Endometrial microvascular endothelial cells (primary cell): ENCODE data around the gene MYEF2. TPM values are rescaled to one million over a fixed set of nuclear protein-coding genes. Genes with fewer than 3 reads are reported as not detected.

Experiments used
- in situ Hi-C: cut with HindIII; loops from 2 replicates; pipeline ENCODE4 v1.10.0; 2017; ENCODE audit warnings: low sequenced_read_pairs, low pct_unique_long_range_greater_than_20kb; ENCODE audit errors: inconsistent ontology term
- total RNA-seq: library from RNA; depleted of rRNA; stranded (reverse); fragments of >200 nt; gene quantifications from one replicate; pipeline ENCODE4 v1.2.3, GENCODE V29; 2015; ENCODE audit errors: inconsistent ontology term

MYEF2 gene
- total RNA-seq, 1 donor from 2014 or later = 12.0 TPM

DNA sequence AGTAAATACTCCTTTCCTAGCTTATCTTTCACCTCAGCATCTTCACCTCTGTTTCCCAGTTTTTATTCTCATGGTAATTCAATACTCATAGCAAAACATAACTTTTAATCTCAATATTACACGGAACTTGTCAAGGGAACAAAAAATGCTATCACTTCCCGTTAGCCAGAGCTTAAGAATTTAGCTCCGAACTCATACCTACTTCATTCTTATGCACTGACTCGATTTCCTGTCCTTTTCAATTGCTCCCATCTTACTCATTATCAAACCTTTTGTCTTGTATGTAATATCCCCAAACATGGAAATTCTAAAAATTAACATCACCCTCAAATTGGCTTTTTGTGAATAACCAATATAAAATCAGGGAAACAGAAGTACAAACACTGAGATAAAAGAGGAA, 28.2 kb downstream of the MYEF2 start:
- in situ Hi-C loops = no loop called here

DNA sequence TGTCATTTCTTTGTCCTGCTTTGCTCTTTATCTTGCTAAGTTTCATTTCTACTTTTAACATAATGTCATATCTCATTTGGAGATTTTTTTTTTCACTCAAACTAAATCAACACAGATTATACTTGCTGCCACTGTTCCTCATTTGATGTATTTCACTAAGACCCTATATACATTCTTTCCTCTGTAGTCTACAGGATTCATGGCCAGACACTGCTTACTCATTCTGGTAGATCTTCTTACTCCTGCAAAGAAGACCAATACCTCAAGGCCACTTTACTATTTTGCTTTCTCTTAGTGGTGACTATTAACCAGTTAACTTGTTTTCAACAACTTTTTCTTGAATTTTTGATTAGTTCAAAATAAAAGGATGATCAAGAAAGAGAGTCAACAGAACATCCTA, 30.7 kb downstream of the MYEF2 start:
- in situ Hi-C loops = no loop called here

DNA sequence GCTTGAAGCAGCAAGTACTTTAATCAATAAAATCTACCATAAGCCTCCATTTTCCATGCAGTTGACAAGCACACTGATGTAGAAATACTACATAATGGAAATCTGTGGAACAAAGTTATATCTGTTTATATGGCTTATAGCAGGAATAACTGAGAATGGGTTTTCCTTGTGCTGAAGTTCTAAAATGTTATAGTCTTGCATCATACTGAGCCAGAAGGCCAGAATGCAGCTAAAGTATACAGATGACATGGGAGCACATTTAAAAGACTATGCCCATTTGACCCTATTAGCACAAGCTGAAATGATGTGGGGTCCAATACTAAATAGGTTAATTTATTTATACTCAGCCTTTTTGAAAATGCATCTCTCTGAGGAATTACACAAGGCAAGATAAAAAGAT, 32.2 kb downstream of the MYEF2 start:
- in situ Hi-C loops = no loop called here

DNA sequence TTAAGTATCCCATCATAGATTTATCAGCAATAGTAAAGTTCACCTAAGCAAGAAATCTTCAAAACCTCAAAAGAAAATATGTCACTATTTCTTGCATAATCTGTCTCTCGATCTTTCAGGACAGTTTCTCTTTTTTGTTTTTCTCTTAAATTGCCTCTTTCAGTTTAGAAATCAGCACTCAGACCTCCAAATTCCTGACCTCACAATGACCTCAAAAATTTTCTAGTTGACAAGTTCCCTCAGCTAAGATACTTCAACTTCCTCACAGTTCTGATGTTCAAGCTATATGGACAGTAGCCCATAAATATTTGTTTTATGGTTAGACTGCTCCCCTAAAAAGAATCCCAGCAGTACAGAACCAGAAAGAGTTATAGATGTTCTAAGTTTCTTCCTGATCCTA, 33.2 kb downstream of the MYEF2 start:
- in situ Hi-C loops = no loop called here

DNA sequence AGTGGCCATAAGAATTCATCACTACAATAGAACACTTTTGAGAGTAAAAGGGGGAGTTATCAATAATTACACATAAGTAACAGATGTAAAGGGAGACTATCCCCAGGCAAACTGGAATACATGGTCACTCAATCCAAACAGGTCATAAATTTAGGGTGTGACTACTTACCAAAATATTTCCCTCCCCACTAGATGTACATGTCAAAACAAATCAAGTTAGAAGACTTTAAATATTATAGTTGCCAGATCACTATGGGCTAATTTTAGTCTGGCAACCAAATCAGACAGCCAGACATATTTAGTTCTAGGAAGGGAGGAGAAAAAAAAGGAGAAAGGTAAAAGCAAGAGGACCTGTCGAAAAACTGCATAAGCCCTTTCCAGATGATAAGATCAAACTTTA, 34.2 kb downstream of the MYEF2 start:
- in situ Hi-C loops = no loop called here

DNA sequence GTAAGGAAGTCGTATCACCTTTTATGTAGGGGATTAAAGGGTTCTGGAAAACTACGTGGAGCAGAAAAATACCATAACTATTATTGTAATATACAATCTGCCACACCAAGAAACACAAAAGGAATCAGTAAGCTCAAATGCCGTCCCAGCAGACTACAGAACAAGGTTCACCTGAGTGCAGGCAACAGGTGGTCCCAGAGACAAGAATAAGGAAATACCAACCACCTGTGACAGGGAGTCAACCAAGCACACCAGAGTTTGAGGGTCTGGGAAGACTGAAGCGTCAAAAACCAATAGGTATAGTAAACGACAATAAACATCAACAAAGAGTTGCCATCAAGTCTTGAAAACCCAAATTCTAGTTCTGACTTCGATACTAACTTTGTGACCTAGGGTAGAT, 45.2 kb downstream of the MYEF2 start:
- in situ Hi-C loops = no loop called here

DNA sequence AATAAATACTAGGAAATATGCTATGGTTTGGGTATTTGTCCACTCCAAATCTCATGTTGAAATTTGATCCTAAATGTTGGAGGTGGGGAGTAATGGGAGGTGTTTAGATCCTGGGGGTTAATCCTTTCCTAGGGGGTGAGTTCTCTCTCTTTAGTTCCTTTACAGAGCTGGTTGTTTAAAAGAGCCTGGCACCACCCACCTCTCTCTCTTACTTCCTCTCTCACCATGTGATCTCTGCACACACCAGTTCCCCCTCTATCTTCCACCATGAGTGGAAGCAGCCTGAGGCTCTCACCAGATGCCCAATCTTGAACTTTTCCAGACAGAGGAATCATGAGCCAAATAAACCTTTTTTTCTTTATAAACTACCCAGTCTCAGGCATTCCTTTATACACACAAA, 46.8 kb downstream of the MYEF2 start:
- in situ Hi-C loops = no loop called here

DNA sequence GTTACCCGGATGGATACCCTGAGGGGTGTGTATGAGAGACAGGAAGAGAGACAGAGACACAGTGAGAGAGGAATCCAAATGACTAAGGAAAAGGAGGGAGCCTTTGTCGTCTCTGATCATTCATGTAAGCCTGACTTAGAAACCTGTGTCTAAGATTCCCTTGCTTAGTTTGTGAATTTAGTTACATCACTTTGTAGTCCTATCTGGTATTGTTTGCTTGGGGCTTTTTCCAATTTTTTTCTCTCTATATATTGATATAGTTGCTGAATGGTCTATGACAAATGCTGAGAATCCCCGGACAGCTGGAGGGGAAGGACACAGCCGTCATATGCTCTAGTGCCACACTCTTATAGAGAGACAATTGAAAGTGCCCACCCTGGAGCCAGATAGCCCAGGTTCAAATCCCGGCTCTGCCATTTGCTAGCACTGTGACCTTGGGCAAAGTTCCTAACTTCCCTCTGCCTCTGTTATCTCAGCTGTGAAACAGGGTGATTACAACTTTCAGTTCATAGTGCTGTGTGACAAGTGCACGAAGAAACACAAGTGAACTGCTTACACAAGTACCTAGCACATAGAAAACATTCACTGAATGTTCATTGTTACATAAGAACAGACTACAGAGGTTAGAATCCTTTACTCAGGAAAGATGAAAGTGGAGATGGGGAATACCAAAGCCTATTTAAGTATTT, 51.3 kb downstream of the MYEF2 start:
- in situ Hi-C loops = no loop called here

DNA sequence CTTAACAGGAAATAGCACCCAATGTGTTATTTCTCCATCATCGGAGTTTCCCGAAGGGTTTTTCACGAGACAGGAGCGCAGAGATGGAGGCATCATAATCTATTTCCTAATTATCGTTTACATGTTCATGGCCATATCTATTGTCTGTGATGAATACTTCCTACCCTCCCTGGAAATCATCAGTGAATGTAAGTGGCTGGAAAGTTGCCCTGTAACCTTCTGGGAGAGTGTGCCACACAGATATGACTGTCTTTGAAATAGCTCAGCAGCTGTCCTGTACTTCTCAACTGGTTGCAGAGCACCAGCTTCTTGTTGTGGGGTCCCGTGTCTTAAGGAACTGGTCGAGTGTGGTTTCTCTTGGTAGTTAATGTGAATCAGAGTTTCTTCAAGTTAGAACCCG, 56.2 kb downstream of the MYEF2 start:
- in situ Hi-C loops = no loop called here

DNA sequence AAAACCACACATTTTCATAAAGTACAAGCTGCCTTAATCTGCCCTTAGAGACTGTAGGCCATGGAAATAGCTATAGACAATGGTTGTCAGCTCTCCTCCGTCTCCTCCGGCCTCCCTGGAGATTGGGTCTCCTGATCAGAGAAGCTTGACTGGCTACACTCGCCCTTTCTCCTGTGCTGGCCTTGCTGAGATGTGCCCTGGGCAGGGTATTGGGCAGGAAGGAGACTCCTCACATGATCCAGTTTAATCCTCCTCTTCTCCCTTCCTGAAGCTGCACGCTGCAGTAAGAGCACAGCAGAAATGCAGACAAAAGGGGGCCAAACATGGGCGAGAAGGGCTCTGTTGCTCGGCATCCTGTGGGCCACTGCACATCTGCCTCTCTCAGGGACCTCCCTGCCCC, 57.4 kb downstream of the MYEF2 start, which contains the start of gene SLC24A5:
Gene SLC24A5 (plus strand): TSS at position 246 of the 400 bp plus-strand sequence. CDS start 55 bp downstream, at position 301.
- in situ Hi-C loops = no loop called here

DNA sequence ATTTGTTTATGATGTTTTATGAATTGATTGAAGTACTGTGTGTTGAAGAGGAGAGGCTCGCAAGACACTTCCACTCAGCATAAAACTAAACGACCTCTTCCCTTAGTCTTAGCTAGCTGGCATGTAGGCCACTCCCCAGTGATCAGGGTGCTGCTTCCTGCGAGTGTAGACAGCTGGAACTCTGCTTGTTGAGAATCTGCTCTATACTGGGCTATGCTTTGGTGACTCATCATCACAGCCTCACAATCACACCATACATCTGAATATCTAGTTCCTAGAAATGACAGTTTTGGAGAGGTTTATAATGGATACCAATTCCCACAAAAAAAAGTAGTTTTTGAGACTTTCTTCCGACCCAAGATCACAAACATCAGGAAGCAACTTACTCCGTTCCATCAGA, 58.8 kb downstream of the MYEF2 start:
- in situ Hi-C loops = no loop called here

DNA sequence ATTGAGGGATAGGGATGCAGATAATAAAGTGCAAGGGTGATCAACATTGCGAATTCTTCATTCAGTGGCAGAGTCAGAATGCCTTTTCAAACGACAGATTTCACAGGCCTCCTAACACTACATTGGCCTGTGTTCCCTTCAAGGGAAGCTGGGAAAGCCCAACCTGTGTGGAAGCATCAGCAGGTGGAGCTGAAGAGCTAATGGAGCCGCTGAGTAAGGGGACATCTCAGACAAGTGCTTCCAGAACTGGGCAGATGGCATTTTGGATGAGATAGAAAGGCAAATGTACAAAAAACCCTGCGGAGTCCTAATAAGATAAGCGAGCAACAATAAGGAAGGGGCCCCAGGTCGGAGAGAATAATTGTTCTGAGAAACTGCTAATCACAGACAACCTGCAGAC, 65.9 kb downstream of the MYEF2 start:
- in situ Hi-C loops = no loop called here

DNA sequence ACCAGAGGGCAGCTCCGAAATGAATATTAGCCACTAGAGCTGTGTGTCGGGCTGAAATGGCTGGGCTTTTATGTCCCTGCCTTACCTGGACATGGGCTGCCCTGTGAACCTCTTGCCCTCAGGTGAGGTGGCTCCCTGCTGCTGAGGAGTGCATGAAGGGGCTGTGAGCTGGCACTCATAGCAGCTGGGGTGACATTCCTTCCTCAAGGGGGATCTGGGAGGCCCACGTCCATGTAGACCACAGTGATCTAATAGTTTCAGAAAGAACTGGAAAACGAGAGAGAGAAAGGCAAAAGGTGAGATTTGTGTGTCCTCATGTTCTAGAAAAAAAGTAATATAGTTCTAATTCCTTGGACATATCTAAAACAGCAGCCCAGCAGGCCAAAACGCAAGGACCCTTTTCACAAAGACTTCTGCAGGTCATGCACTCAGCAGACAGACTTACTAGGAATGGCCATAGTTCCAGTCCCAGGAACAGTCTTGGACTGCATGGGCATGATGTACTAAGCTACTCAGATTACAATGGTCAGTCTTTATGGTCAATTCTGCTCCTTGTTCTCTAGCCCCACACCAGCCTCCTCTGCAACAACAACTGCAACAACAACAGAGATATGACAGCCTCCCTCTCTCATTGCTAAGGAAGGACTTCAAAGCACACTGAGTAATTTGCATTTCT, 68.1 kb downstream of the MYEF2 start:
- in situ Hi-C loops = no loop called here

DNA sequence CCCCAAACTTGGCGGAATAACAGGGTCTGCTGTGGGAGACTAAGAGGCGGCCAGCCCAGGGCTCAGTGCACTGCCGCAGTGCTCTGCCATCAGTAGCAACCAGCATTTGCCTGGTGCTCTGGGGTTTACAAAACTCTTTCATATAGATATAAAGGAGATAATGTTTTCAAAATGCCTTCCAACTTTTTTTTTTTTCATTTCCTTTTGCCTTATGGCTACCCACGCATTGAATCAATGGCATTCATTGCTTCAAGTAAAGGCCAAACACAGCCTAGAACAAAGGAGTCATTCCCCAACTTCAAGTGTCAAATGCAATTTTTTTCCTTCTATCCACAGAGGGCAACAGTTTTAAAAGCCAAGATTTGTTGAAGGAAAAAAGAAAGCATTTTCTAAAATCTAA, 68.9 kb downstream of the MYEF2 start:
- in situ Hi-C loops = no loop called here

DNA sequence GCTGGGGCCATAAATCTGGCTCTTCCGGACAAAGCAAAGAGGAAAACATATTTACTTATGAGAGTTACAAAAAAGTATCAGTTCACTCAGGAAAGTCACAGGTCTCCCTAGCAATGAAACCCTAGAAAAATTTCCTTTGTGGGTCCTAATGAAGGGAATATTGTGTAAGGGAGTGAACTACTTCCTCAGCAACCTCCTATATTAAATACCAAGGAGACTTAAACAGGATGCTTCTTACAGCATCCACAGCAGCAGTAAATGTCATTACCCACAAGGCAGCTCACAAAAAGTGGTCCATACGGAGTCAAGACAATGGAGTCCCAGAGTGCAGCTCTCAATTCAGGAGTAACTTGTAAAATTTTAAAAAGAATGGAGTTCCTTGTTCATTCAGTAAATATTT, 72.2 kb downstream of the MYEF2 start:
- in situ Hi-C loops = no loop called here

DNA sequence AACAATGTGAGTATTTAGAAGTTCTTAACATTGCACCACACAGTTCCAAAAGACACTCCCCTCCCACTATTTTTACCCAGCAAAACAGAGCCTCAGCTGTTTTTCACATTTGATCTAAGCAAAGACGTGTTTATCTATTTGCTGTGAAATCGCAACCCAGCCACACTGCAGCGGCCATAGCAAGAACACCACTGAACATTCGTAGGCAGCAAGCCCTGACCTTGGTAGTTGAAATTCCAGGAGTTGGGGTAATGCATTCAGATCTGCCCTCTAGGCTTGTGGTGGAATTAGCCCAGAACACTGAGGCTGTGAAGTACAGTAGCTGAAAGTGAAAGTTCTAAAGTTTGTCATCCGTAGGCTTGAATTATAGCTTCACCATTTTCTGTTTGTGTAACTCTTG, 74.4 kb downstream of the MYEF2 start:
- in situ Hi-C loops = no loop called here

DNA sequence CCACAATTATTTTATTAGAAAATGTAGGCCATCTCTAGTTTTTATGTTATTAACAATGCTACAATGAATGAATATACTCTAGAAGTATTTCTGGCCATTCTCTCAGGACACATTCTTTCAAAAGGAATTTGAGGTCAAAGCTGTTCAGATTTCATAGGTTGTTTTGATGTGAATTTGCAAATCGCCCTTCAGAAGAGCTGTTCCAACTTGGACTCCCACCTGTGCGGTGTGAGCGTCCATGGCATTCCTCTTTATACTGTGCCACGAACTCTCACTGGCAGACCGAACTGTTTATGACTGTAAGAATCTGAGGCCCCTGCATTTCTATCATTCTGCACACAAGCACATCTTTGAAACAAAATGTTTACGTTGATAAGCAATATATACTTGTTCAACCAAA, 75.9 kb downstream of the MYEF2 start:
- in situ Hi-C loops = no loop called here

DNA sequence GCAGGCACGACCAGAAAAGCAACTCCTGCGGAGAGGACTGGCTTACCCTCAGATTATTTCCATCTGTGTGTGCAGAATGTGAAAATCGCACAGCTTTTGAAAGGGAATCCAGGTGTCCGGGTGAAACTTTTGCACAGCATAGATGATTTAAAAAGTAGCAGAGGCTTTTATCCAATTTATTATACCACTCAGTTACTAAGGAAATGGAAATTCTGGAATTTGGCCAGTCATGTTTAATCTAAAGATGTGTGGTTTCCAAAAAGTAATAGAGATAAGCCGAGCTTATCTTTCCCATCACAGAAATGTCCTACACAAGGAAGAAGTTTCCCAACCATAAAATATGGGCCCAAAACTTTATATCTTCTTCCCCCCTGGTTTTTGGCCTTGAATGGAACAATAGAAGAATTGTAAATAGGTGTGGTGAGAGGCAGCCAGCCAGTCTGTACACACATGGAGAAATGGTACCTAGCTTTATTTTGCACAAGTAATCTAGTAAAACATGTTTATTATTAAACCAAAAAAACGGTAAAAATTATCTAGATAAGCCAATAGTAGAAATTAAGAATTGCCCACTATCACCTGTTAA, 76.6 kb downstream of the MYEF2 start:
- in situ Hi-C loops = no loop called here

DNA sequence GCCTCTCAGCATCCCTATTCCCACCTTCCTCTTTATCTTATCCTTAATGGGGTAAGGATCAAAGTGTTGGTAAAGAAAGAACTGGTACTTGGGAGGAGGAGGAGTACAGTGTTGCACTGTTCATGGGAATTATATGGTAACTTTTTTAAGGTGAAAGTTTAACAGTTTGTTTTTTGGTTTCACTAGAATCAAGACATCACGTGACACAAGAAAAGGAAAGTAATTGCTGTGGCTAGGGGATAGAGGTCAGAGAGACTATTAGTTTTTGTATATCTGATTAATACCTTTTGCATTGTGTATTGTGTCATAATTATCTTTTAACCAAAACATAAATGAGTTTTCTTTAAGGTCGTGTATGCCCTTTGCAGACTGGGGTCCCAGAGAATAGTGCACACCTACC, 80.8 kb downstream of the MYEF2 start:
- in situ Hi-C loops = no loop called here

DNA sequence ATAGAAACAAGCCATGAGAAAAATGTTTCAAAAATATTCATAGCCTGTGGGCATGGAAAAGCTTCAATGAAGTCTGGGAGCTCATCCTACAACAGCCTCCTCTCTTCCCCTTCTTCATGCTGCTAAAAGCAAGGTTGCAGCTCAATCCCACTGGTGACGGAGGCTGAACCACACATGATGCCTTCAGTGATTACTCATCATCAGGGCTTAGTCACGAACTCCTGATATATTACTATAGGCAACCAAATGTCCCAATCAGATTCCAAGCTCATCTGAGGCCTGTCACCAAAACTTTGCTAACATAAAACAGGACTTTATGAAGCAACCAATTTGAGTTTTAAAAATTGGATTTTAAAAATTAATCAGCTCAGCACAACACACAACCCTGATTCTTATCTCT, 81.3 kb downstream of the MYEF2 start:
- in situ Hi-C loops = no loop called here
